Right forelimb (tissue), 1 donor: ENCODE data around the gene COL23A1.

Experiments used
- DNase-seq: peaks from one replicate; pipeline ENCODE4 v3.0.0-alpha.2; 2018

Gene COL23A1

DNA sequence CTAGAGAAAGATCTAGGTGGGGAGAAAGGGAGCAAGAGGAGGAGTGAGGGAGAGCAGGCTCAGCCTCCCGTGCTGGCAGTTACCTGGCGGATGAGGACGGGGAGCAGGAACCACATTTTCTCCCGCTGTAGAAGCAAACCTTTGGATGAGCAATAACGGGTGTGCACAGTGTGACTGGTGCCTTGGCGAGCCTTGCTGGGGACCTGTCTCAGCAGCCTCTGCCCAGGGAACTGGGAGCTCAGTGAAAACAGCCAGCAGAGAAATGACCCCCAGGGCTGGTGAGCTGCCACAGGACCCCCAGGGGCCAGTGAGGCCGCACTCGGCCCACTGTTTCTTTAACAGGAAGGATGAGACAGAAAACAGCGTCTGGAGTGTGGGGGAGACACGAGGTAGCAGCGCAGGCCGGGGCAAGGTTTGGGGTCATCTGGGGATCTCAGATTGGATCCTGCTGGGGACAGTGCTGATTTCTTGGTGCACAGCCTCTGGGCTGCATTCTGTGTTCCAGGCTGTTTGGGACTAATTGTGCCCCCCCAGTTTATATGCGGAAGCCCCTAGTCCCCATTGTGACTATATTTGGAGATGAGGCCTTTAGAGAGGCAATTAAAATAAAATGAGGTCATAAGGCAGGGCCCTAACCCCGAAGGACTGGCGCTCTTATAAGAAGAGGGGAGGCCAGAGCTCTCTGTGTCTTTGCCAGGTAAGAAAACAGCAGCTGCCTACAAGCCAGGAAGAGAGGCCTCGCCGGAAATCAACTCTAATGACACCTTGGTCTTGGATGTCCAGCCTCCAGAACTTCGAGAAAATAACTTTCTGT, 238.8 kb downstream of the COL23A1 start:
- DNase-seq = no peak

DNA sequence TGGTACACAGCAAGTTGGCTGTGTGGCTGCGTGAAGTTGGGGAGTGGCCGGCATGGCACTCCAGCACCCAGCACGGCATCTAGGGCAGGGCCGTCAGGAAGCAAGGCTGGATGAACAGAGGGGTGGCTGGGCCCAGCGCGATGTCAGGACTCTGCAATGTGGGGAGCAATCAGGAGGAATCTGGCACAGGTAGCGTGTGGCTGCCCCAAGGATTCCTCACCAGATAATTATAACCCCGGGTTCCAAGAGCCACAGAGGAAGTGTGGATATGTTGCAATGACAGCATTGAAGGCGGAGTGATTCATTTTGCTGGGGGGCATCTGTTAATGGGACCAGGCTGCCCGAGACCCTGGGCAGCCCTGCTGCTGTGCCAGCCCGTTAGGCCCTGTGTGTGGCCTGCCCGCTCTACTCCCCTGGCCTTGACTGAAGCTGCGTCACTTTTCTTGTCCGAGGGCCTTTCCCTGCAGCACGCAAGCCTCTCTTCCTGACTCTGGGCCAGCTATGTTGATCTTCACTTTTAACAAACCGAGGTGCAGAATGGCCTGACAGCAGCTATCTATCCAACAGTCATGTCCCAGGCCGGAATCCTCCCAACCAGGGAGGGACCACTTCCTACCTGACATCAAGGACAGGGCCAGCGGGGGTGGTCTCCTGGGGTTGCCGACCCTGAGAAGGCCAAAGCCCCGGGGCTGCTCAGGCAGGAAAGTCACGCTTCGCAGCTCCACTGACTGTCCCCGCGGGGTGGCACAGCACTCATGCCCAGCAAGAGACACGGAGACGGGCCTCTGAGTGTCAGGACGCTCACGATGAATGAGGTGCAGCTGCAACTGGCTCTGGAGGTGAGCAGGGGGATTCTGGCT, 239.6 kb downstream of the COL23A1 start:
- DNase-seq = no peak

DNA sequence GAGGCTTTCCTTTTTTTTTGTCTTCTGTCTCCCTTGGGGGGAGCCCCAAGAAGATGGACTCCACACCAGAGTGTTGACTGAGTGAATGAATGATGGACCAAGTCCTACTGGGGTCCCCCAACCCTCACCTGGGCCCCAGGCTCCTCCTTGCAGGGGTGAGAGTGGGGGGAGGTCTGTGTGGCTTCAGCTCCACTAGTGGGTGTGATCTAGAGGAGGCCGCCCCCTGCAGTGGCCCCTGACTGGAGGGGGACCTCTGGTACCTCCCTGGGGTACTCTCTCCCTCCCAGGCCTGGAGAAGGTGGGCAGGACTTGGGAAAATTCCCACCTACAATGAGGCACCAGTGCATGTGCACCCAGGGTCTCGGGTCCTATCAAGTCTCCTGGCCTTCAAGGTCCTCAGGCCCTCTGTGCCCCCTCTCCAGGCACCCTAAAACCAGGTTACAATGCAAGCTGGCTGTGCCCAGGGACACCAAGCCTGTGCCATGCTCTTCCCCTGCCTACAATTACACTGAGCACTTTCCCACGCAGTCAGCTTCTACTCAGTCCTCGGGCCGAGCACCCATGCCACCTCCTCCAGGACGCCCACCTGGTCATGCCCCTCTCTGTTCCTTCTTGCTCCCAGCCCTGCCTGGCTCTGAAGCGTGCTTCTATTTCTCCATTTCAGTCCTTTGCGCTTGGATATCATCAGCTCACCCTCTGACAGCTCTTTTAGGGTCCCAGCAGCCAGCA, 240.4 kb downstream of the COL23A1 start:
- no peak for DNase-seq

DNA sequence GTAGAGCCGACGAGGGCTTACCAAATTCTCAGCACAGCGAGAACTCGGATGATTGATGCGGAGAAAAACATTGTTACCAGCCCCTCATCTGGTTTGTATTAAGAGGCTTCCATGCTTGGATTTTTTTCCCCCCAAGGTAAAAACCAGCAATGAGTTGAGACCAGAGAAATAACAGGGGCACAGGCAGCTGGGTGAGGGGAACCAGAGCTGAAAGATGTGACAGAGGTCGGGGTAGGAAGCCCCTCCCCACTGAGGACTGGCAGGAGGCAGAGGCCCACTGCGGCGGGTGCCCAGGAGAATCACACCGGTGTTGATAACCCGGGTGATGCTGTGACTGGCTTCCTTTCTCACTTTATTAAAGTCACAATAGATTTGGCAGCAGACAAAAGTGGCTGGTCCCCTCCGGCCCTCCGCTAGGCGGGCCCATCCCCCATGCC, 241.1 kb downstream of the COL23A1 start:
- no peak for DNase-seq

DNA sequence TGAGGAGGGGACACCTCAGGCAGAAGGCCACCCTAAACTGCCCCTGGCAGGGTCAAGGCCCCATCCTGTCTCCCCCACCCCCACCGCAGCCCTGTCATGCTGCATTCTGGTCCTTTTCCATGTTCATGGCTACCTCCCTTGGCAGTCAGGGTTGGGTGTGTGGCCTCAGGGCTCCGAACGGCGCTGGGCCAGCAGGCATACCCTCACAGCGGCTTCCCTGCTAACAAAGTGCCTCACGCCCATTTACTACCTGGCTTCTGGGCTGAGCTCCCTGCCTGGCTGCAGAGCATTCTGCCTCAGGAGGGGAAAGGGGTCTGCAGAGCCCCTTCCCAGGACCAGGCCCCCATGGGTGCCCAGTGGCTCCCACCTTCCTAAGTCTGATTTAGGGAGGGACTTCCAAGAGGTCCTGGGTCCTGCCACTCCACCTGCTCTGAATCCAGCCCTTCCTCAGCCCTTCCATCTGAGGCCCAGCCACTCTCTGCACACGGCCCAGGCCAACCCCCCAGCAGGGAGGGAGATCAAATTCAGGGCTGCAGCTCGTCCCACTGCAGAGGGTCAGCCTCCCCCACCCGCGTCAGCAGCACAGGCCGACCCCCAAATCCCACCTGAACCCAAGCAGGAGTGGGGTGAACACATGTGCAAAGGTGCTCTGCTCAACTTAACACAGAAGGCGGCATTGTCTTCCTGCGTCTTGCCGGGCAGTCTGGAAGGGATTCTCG, 241.7 kb downstream of the COL23A1 start:
- DNase-seq = no peak

DNA sequence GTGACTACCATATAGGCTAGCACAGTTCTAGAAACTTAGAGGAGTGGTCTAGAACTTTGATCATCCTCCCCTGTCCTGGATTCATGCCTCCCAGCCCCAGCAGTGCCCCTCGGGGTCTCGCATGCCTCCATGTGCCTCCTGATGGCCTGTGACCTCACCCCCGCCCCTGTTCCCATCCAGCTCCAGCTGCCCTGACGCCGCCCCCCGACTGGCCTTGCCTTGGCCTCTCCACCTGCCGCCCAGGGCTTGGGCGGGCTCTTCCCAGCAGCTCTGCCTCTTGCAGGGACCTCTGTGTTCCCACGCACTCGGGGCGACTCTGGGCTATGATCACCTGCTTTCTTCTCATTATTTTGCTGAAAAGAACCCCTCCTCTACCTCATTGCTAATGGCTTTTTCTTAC, 242.2 kb downstream of the COL23A1 start:
- no peak for DNase-seq

DNA sequence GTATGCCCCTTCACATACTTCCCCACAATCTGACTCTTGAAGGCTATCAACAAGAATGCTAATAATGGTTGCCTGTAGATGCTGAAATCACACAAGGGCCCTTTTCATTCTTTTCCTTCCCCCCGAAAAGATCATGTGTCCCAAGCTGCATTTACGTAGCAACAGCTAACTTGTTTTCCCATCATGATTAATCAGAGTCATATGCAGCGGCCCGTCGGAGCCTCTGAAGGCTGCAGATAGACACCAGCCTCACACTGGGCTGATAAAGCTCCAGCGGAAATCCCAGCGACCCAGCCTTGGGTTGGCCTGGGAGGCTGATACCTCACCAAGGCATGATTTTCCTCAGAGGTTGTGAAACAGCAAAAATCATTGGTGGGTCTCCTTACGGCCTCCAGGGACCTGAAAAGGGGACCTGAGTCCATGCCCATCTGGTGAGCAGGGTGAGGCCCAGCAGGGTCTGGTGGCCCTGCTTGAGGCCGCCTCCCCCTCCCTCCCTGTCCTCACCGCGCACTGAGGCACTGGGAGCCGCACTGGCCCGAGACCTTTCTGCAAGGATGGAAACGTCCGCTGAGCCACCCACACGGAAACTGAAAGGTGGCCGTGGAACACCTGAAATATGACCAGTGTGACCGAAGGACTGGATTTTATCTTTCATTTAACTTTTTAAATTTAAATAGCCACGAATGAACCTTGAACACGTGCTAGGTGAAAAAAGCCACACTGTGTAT, 243.4 kb downstream of the COL23A1 start:
- no peak for DNase-seq

DNA sequence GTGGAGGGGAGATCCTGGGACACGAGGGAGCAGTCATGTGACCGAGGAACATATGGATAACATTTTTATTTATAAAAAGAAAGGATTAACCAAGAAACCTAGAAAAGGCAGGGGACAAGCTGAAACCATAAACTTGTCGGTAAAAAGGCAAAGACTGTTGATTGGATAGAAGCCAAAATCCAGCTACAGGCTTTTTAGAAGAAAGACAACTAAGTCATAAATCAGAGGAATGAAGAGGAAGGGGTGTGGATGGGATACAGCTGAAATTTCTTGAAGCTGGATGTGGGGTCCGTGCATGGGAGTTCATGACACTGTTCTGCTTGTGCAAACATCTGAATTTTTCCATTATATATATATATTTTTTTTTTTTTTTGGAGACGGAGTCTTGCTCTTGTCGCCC, 246.9 kb downstream of the COL23A1 start:
- DNase-seq = no peak

DNA sequence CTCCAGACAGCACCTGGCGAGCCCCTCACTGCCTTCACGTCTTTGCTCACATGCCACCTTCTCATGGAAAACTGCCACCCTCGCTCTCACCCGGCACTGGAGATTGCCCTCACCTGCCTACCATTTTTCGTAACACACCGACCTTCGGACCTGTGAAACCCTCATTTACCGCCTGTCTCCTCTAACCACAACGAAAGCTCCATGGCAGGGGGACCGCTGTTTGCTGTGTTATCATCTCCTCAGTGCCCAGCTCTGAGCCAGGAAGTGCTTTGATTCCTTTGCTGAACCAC, 248.4 kb downstream of the COL23A1 start:
- no peak for DNase-seq

DNA sequence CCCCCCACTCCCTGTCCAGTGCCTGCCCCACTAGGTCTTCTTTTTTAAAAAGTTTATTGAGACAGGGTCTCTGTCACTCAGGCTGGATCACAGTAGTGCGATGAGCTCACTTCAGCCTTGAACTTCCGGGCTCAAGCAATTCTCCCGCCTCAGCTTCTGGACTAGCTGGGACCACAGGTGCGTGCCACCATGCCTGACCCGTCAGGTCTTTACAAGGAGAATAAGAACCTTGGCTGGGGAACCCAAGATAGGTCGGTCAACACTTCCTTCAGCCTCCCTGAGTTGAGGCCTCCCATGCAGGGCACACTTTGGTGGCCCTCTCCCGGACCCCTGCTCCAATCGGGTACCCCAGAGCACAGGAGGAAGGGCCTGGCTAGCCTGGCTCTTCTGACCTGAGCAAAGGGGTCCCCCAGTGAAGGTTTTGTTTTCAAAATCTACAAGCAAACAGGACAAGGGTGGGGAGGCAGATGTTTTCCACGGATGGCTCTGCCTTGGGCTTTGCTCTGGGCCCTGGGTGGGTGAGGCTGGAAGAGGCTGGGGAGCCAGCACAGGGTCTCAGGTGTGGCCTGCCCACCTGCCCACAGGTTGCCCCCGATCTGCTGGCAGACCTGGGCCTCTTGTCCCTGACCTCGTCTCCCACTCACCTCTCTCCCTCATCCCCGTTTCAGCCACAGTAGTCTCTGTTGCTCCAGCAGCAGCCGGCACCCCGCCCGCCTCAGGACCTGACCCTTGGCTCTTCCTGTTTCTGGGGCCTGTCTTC, 248.9 kb downstream of the COL23A1 start:
- no peak for DNase-seq

DNA sequence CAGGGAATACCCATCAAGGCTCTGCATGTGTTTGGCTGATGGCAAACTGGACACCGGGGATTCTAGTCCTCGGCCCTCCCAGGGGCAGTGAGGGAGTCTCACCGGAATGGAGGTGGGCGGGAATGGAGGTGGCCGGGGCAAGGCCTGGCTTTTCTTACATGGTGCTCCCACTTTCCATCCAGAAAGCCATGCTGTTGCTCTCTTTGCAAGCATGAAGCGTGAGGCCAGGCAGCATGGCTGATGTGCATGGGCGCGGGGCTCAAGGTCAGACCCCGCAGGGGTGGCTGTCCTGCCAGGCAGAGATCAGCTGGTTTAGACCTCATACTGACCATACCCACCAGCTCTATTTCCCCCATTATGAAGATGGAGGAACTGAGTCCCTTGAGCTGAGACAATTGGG, 249.6 kb downstream of the COL23A1 start:
- DNase-seq = no peak

DNA sequence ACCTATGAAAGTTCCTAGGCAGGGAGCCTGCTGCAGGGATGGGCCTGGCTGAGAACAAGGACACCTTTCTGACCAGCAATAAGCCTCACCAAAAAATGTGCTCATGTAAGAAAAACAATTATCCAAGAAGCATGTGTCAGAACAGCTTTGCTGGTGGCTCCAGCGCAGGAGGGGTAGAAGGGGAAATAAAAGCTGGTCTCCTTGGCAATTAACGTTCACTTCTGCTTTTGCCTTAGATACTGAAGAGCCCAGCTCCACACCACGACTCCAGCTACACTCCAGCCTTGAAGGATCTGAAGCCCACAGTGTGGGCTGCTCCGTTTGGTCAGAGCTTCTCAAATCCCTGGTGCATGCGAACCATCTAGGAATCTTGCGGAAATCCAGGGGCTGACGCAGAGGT, 250.0 kb downstream of the COL23A1 start:
- DNase-seq = no peak

DNA sequence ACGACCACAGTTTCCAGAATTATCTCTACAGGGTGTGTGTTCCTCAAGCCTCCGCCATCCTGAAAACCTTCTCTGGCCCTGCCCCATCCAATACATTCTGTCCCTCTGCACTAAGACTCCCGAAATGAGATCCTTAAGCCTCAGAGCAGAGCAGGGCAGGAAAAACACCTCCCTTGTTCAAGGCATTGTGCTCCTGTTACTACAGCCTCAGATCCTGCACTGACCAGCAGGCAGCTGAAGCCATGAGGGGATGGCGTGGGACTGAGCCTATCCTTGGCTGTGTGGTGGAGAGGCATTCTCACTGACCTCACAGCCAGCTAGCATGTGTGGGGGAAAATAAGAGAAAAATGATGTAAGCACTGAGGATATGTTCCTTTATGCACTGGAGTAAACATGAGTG, 250.9 kb downstream of the COL23A1 start:
- no peak for DNase-seq

DNA sequence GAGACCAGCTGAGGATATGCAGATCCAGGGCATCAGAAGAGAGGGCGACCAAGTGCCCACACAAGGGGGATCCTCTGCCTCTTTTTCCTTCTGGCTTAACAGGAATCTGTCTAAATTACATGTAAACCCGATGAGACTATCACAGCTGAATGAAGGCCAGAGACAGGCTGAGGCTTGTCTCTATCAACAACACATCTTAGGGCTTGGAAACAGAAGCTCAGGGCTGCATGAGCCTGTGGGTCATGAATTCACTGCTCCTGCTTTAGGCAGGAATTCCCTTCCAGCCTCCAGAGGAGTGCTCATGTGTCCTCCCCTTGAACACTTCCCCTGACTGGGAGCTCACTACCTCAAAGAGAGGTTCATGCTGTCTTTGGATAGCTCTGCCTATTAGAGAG, 251.4 kb downstream of the COL23A1 start:
- no peak for DNase-seq

DNA sequence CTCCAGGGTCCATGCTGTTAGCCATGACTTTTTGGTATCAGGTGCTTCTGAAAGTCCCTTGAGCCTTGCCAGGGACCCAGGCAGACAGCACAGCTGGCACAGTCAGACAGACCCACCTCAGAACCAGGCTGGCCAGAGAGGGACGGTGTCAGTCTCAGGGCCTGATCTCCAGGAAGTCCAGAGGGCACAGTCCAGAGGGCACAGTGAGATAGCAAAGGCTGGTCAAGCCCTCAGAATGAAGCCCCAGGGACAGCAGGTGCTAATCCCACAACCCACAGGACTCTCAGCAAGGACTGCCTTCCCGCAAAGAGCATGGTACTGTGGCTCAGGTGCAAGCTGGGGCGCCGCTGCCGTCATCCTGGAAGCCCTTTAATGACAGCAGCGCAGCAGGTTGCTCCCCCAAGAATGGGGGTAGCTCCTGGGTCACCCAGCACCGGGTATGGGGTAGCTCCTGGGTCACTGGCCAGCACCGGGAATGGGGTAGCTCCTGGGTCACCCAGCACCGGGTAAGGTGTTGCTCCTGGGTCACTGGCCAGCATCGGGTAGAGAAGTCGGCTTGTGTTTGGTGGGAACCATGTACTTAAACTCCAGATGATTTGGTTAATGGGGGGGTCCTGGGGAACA, 252.0 kb downstream of the COL23A1 start:
- no peak for DNase-seq

DNA sequence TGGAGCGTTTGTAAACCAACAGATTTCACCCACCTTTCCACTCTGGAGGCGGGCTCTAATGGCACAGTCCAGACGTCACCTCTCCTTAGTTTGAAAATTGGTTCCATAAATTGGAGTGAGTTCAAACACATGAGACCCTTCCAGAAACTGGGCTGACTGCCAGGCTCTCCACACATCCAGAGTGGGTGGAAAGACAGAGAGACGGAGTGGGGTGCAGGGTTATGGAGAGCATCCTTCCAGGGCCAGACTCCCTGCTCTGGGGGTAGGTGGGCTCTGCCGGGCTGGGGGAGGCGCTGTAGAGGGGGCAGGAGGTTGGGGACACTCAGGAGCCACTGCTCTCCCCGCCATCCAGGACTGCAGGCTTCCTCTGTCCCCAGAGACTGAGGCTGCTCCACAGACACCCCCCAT, 252.9 kb downstream of the COL23A1 start:
- DNase-seq = no peak

DNA sequence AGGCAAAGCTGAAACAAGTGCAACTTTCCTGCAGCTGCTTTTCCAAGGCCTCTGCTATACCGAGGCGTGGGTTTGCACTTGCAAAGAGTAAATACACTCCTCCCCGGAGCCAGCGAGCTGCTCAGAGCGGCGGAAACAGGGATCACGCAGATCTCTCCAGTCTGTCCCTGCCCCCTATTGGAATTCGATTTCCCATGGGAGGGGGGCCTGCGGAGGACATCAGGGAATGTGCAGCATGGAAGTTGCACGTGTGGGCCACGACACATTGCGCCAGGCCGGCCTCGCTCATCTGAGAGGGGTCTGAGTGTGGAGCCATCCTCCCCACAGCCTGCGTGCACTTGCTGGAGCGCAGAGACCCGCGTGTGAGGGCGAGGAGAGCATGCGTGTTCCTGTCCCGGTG, 253.3 kb downstream of the COL23A1 start:
- no peak for DNase-seq

DNA sequence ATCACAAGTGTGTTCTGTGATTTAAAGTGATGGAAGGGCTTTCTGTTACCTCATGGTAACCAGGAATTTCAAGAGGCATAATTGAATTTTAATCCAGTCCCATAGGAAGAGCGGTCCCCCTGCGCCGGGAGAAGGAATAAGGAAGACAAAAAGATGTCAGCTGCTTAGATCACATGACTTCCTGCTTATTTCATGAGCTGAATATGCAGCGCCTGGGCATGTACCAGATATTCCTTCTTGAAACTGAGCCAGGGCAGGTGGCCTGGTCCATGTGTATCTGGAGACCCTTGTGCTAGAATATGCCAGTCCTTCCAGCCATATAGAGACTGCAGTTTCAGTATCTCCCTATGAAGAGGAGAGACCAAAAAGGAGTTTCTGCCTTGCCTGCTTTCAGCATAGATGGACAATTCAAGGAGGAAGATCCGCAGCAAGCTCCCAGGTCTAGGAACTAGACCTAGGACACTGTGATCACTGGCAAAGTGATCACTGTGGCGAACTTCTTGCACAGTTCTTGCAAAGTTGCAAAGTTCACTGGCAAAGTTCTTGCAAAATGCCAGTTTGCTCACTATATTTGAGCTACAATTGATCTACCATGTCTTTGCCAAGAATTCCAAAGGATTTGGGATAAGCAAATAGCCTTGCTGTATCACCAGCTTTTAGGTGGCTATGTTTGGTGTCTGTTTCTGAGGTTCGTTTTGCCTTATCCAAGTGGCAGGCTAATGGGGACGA, 254.7 kb downstream of the COL23A1 start:
- DNase-seq = no peak

DNA sequence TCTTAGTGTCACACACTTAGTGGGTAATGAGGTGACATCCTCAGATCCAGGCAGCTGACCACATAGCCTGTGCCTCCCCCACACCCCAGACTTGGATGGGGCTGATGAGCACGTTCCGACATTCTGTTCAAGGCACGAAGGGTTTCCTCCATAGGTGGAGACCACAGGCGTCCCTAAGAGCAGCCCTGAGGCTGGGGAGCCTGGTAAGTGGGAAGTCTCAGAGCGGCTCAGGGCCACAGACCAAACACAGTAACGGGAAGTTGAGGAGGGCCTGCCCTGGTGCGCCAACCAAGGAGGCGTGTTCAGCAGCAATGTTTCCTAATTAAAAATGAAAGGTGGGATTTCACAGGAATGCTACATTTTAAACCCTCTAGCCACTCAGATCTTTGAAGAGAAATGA, 255.3 kb downstream of the COL23A1 start:
- no peak for DNase-seq

DNA sequence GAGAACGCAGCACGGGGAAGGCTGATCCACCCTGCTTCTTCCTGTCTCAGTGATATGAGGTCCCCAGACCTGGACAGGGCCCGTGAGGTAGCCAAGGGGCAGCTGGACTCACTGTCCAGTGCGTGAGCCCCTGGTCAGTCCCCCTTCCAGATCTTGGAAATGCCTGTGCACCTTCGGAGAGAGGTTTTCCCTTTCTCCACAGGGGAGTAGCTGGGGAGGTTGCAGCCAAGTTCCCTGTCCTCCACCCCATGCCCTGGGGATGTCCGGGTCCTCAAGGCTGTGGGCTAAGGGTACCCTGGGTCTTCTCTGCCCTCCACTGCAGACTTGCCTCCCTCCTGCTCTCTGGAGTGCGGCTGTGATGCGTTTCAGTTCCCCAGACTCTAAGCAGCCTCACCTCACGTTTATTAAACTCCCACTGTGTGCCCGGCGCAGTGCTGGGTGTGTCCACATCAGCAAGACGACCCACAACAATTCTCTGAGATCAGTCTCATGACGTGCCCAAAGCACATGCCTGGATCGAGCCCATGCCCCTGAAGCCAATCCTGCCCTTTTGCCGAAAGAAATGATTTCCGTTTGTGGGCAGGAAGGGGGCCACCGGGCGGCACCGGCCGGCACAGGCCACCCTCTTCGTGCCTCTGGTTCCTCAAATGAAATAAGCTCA, 256.2 kb downstream of the COL23A1 start:
- no peak for DNase-seq
